HG02943 (cell line): ENCODE data around the gene KRT33A.

Source experiments
- ATAC-seq: cut with Tn5 transposase; IDR thresholded peaks from one replicate; pipeline ENCODE4 v1.9.1; 2021; ENCODE audit warnings: mild to moderate bottlenecking, low read depth, moderate library complexity; ENCODE audit not compliant: unreplicated experiment

Gene KRT33A

GRCh38 chr17:41308251-41308917, 42.2 kb downstream of the KRT33A start:
- peak; percentile 64 for ATAC-seq

DNA sequence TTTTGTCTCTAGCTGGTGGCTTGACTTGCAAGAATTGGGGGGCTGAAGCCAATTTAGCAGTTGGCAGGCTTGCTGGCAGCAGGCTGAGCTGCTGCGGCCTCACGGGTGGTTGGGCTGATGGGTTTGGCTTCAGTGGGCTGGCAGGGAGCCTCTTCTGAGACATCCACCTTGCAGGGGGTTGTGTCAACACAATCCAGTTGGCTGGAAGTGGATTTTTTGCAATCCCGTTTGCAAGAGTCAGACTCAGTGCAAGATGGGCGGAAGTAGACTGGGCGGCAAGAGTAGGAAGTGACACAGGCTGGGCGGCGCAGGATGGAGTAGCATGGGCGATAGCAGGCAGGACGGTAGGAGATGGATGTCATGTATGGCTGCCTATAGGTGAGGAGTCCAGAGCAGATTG, 43.0 kb downstream of the KRT33A start:
- no peak for ATAC-seq

DNA sequence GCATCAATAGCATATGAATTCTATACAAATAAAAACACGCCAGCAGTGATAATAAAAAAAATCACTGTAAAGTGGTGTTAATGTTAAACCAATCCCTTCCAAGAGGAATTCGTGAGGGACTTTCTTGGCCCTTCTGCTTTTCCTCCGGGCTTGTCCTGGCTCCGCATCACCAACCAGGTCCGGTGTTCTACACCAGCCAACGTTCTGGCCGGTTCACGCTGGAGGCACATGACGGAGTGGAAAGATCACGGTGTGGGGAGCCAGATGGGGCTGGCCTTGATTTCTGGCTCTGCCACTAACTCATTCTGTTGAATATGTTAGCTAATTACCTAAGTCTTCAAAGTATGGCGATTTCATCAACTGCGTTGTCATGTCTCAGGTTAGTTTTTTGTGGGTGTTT, 46.5 kb downstream of the KRT33A start:
- ATAC-seq = no peak

DNA sequence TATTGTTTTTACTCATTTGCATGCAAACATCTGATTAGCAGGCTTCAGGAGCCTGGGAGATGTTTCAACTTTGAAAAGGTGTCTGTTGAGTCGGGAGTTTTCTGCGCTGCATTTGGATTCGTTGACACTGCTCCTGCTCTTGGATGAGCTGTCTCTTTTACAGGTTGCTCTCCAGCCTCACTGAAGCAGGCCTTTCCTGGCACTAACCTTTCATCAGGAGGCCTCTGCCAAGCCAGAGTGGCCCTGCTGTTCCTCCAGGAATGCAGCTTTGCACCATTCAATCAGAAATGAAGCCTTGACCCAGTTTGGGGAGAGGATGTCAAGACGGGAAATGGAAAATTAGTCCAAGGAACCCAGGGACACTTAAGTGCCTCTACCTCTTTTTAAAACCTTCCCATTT, 47.6 kb downstream of the KRT33A start:
- ATAC-seq = no peak

- ATAC-seq = no peak
These were observed 48.4 kb downstream of the KRT33A start, which contains the start of gene KRTAP29-1 for GRCh38 chr17:41301916-41302901. KRTAP29-1 (minus strand) TSS chr17:41302851; CDS start chr17:41302851, 0 bp downstream.

GRCh38 chr17:41301204-41301790, 49.3 kb downstream of the KRT33A start:
- no peak for ATAC-seq

DNA sequence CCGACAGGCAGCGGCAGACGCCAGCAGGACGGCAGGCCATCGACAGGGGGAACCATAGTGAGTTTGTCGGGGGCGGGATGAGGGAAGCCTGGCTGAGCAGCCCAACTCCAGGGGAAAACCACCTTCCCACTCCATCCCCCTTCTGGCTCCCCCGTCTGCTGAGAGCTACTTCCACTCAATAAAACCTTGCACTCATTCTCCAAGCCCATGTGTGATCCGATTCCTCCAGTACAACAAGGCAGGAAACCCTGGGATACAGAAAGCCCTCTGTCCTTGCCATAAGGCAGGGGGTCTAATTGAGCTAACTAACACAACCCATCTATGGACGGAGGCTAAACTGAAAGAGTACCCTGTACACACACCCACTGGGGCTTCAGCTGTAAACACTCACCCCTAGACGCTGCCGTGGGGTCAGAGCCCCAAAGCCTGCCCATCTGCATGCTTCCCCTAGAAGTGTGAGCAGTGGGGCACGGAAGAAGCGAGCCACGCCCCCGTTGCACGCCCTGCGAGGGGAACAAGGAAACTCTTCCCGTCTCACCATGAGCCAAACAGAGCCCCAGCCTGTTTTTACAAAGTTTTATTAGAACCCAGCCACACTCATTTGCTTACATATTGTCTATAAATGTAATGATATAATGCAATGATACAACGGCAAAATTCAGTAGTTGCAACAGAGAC, 52.0 kb downstream of the KRT33A start:
- ATAC-seq = no peak

- no peak for ATAC-seq
These were observed 53.8 kb downstream of the KRT33A start for GRCh38 chr17:41296846-41297245.
